Neural progenitor cell (in vitro differentiated cells): ENCODE results near the gene DOCK9.

Experiments
- CTCF ChIP-seq: fragments of 200-600 bp; sonication (generic); IDR thresholded peaks from 2 replicates; pipeline ENCODE4 v1.5.1; 2017; ENCODE audit warnings: antibody characterized with exemption, mild to moderate bottlenecking
- EZH2 ChIP-seq: fragments of 200-600 bp; sonication (generic); IDR thresholded peaks from 2 replicates; pipeline ENCODE4 v1.6.1; 2017; ENCODE audit warnings: antibody characterized with exemption, mild to moderate bottlenecking, moderate library complexity

- no peak for TF ChIP-seq CTCF
- no peak for TF ChIP-seq EZH2
These were observed 59.1 kb downstream of the DOCK9 start for GRCh38 chr13:98918771-98919170.
